ENCODE measurements around the gene KIF3A.

KIF3A gene

GRCh38 chr5:132768485-132768868, 31.1 kb upstream of the KIF3A start:
- no peaks in the 10 kb centered on the region for H3K9me3 ChIP-seq (ENCODE audit: severe bottlenecking)
- no peaks in the 10 kb centered on the region for H3K27me3 ChIP-seq (ENCODE audit: insufficient read depth, low read depth, severe bottlenecking)
- no peak overlapping the region for H3K27ac ChIP-seq
- no peak for DNase-seq
- TF ChIP-seq CTCF (IDR thresholded peaks at IDR 0.05; ENCODE audit: low read depth, low read length), result no peak
- peaks cover 17% of the 10 kb centered on the region for H3K36me3 ChIP-seq
- H3K4me3 ChIP-seq (ENCODE audit: low read depth, low read length), result no peak overlapping the region

- H3K36me3 ChIP-seq, result peaks cover 29% of the 10 kb centered on the region
- H3K27ac ChIP-seq, result no peak overlapping the region
- DNase-seq, result no peak
- TF ChIP-seq CTCF (IDR thresholded peaks at IDR 0.05; ENCODE audit: low read depth, low read length), result no peak
- no peaks in the 10 kb centered on the region for H3K27me3 ChIP-seq (ENCODE audit: insufficient read depth, low read depth, severe bottlenecking)
- no peak overlapping the region for H3K4me3 ChIP-seq (ENCODE audit: low read depth, low read length)
- H3K9me3 ChIP-seq (ENCODE audit: severe bottlenecking), result no peaks in the 10 kb centered on the region
Observed at GRCh38 chr5:132767150-132767549, 29.8 kb upstream of the KIF3A start.

- Histone ChIP-seq H3K4me3 (ENCODE audit: low read depth, low read length) (no peak overlapping the region), H3K27ac (no peak overlapping the region), H3K36me3 (peaks cover 32% of the 10 kb centered on the region), H3K27me3 (ENCODE audit: insufficient read depth, low read depth, severe bottlenecking) (no peaks in the 10 kb centered on the region), H3K9me3 (ENCODE audit: severe bottlenecking) (no peaks in the 10 kb centered on the region)
- TF ChIP-seq CTCF (IDR thresholded peaks at IDR 0.05; ENCODE audit: low read depth, low read length), result no peak
- no peak for DNase-seq
Observed at GRCh38 chr5:132766806-132767055, 29.4 kb upstream of the KIF3A start.

- Histone ChIP-seq H3K9me3 (ENCODE audit: severe bottlenecking) (no peaks in the 10 kb centered on the region), H3K4me3 (ENCODE audit: low read depth, low read length) (no peak overlapping the region), H3K36me3 (peaks cover 37% of the 10 kb centered on the region), H3K27me3 (ENCODE audit: insufficient read depth, low read depth, severe bottlenecking) (no peaks in the 10 kb centered on the region), H3K27ac (no peak overlapping the region)
- TF ChIP-seq CTCF (IDR thresholded peaks at IDR 0.05; ENCODE audit: low read depth, low read length), result no peak
- DNase-seq, result no peak
Observed at GRCh38 chr5:132766020-132766805, 28.9 kb upstream of the KIF3A start.

- no peaks in the 10 kb centered on the region for H3K27me3 ChIP-seq (ENCODE audit: insufficient read depth, low read depth, severe bottlenecking)
- no peak for DNase-seq
- peaks cover 45% of the 10 kb centered on the region for H3K36me3 ChIP-seq
- H3K27ac ChIP-seq, result no peak overlapping the region
- no peaks in the 10 kb centered on the region for H3K9me3 ChIP-seq (ENCODE audit: severe bottlenecking)
- no peak for TF ChIP-seq CTCF (IDR thresholded peaks at IDR 0.05; ENCODE audit: low read depth, low read length)
- H3K4me3 ChIP-seq (ENCODE audit: low read depth, low read length), result no peak overlapping the region
Observed at GRCh38 chr5:132765311-132766019, 28.1 kb upstream of the KIF3A start.
